ENCODE data around the gene SLC29A1. TPM values are rescaled to one million over a fixed set of nuclear protein-coding genes. Genes with fewer than 3 reads are reported as not detected.

SLC29A1 gene
- total RNA-seq, 1 experiment from 2014 or later = 11.0 TPM

DNA sequence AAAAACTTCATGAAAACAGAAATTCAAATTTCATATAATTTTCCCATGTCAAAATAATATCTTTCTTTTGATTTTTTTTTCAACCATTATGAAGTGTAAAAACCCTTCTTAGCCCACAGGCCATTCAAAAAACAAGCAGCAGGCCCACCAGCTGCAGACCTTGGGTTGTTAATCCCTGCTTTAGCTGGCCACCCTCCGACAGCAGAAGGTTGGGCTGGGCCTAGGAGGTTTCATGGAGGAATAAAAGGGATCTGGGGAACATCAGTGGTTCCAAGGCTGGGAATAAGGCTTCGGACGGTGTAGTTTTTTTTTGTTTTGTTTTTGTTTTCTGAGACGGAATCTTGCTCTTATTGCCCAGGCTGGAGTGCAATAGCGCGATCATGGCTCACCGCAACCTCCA, 19.9 kb downstream of the SLC29A1 start:
- Histone ChIP-seq H3K9me3 (replicated peaks) (no peaks in the 10 kb centered on the region), H3K27me3 (replicated peaks) (no peaks in the 10 kb centered on the region), H3K4me1 (replicated peaks) (peaks cover 8% of the 10 kb centered on the region), H3K4me3 (no peak overlapping the region), H3K27ac (no peak overlapping the region), H3K36me3 (peaks cover 14% of the 10 kb centered on the region)
- DNase-seq (ENCODE audit: low read depth in 1 of 2, low spot score in 2 of 2) = no peak

DNA sequence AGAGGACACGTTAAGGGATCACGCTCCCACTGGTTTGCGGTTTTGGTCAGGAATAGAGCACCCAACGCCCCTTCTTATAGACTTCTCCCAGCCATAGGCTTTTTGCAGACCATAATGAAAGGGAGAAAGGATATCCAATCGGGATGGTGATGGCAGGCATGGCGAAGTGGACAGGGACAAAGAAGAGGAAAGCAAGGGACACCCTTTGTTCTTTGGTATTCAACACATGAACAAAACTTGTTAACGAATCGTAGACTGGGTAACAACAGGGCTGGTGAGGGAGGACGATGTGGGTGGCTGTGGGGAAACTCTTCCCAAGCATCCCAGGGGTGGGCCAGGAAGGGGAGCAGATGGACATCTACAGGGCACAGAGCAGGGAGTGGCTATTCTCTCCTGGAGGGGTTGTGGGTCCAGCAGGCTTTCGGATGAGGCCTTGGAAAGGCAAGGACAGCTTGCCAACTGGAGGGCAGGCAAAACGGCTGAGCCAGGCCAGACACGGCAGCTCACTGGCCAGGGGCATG, 22.1 kb downstream of the SLC29A1 start:
- H3K4me3 ChIP-seq = peak overlapping the region; percentile 71
- H3K9me3 ChIP-seq (replicated peaks) = no peaks in the 10 kb centered on the region
- peaks cover 35% of the 10 kb centered on the region for H3K36me3 ChIP-seq
- DNase-seq (ENCODE audit: low read depth in 1 of 2, low spot score in 2 of 2) = no peak
- no peak overlapping the region for H3K27ac ChIP-seq
- H3K4me1 ChIP-seq (replicated peaks) = peaks cover 24% of the 10 kb centered on the region
- H3K27me3 ChIP-seq (replicated peaks) = no peaks in the 10 kb centered on the region

GRCh38 chr6:44245912-44246662, 22.7 kb downstream of the SLC29A1 start:
- Histone ChIP-seq H3K27me3 (replicated peaks) (no peaks in the 10 kb centered on the region), H3K4me3 (peak overlapping the region; percentile 71), H3K36me3 (peaks cover 41% of the 10 kb centered on the region), H3K27ac (peak overlapping the region; percentile 81), H3K9me3 (replicated peaks) (no peaks in the 10 kb centered on the region), H3K4me1 (replicated peaks) (peaks cover 24% of the 10 kb centered on the region)
- peak; percentile 86 to 87 for DNase-seq (ENCODE audit: low read depth in 1 of 2, low spot score in 2 of 2)

DNA sequence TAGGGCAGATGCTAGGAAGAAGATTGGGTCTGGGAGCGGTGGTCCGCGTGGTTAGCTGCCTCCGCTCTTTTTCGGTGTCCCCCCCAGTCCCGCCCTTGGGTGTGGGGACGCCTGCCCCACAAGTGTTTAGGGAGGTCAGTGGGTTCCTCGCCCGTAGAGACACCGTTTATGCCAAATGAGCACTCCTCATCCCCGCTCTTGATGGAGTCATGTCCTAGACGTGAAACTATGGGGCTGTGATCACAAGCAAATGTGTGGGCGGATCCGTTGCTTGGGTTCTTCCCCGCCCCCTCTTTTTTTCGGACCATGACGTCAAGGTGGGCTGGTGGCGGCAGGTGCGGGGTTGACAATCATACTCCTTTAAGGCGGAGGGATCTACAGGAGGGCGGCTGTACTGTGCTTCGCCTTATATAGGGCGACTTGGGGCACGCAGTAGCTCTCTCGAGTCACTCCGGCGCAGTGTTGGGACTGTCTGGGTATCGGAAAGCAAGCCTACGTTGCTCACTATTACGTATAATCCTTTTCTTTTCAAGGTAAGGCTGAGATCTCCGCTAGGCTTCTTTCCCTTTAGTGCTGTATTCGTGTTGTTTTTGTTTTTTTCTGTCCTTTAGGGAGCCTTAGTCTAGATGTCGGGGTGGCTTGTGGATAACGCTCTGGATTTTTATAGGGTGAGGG, 23.4 kb downstream of the SLC29A1 start, which contains the start of gene HSP90AB1:
Gene HSP90AB1, plus strand, starts transcription at position 439 of the 675 bp plus-strand sequence. CDS start 1,529 bp downstream, outside the sequence.
- Histone ChIP-seq H3K27me3 (replicated peaks) (no peaks in the 10 kb centered on the region), H3K9me3 (replicated peaks) (no peaks in the 10 kb centered on the region), H3K36me3 (peaks cover 49% of the 10 kb centered on the region), H3K27ac (peak within 1 kb of the TSS; percentile 81), H3K4me1 (replicated peaks) (peaks cover 24% of the 10 kb centered on the region), H3K4me3 (peak within 1 kb of the TSS; percentile 71)
- peak; percentile 96 to 98 for DNase-seq (ENCODE audit: low read depth in 1 of 2, low spot score in 2 of 2)

DNA sequence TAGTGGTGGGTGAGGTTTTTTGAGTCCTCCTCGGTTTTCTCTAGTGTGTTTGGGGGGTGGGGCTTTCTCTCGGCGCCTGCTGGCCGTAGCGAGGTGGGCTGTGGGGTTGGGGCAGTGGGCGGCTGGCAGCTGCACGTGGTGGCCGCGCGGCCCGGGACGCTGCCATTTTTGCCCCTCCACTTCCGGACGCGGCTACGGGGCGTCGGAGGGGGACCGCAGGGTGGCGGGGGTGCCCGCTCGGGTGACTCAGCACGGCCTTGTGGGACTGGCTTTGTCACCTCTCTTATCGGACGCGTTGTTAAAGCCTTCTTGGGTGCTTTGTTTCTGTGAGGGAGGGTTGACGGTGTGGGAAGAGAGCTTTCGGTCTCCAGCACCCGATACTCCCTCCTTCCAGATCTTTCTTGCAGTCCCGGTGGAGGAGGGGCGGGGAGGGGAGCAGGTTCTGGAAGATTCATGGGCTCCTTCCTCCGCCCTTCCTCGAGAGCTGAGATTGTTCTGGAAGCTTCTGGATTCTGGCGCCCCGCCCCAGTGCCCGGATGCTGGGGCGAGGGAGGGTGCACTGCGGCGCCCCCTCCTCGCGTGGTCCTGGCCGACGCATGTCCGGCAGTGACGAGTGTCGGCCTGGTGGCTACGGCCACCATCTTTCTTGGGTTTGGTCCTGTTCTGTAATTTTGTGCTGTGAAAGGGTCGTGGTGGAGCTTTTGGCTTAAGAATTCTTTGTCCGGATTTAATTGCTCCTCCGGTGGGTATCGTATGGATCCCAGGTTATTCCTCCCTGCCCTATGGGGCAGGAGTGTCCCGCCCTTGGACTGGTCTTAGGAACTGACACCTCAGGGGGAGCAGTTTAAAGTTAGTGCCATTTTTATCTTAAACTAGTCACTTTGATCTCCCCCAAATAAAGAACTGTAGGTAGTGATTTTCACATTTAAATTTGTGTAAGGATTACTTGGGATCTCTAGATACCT, 24.2 kb downstream of the SLC29A1 start:
- peak; percentile 73 to 78 for DNase-seq (ENCODE audit: low read depth in 1 of 2, low spot score in 2 of 2)
- no peaks in the 10 kb centered on the region for H3K27me3 ChIP-seq (replicated peaks)
- H3K27ac ChIP-seq = peak overlapping the region; percentile 81
- H3K4me1 ChIP-seq (replicated peaks) = peaks cover 24% of the 10 kb centered on the region
- no peaks in the 10 kb centered on the region for H3K9me3 ChIP-seq (replicated peaks)
- H3K36me3 ChIP-seq = peaks cover 57% of the 10 kb centered on the region
- peak overlapping the region; percentile 71 for H3K4me3 ChIP-seq

GRCh38 chr6:44248579-44248978, 25.2 kb downstream of the SLC29A1 start:
- Histone ChIP-seq H3K9me3 (replicated peaks) (no peaks in the 10 kb centered on the region), H3K27ac (peak overlapping the region; percentile 81; the same call in 1 of the 2 replicates), H3K36me3 (peaks cover 66% of the 10 kb centered on the region), H3K4me3 (peak overlapping the region; percentile 71), H3K27me3 (replicated peaks) (no peaks in the 10 kb centered on the region), H3K4me1 (replicated peaks) (peaks cover 24% of the 10 kb centered on the region)
- no peak for DNase-seq (ENCODE audit: low read depth in 1 of 2, low spot score in 2 of 2)

DNA sequence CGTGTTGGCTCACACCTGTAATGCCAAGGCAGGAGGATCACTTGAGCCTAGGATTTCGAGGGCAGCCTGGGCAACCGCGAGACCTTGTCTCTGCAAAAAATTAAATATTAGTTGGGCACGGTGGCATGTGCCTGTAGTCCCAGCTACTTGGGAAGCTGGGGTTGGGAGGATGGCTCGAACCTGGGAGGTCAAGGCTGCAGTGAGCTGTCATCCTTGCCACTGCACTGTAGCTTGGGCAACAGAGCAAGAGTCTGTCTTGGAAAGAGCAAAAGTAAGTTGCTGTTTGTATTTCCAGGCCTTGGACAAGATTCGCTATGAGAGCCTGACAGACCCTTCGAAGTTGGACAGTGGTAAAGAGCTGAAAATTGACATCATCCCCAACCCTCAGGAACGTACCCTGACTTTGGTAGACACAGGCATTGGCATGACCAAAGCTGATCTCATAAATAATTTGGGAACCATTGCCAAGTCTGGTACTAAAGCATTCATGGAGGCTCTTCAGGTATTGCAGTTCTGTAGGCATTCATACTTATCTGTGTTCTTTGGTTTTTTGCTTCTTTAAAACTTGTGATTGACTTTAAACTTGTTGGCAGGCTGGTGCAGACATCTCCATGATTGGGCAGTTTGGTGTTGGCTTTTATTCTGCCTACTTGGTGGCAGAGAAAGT, 25.8 kb downstream of the SLC29A1 start:
- H3K36me3 ChIP-seq = peaks cover 73% of the 10 kb centered on the region
- H3K4me3 ChIP-seq = peak overlapping the region; percentile 71
- no peaks in the 10 kb centered on the region for H3K9me3 ChIP-seq (replicated peaks)

GRCh38 chr6:44250067-44250717, 26.8 kb downstream of the SLC29A1 start:
- Histone ChIP-seq H3K4me3 (no peak overlapping the region), H3K4me1 (replicated peaks) (peaks cover 24% of the 10 kb centered on the region), H3K27me3 (replicated peaks) (no peaks in the 10 kb centered on the region), H3K27ac (no peak overlapping the region), H3K9me3 (replicated peaks) (no peaks in the 10 kb centered on the region), H3K36me3 (peaks cover 82% of the 10 kb centered on the region)
- no peak for DNase-seq (ENCODE audit: low read depth in 1 of 2, low spot score in 2 of 2)

More for the DNA sequence above, 25.8 kb downstream of the SLC29A1 start:
- no peak for DNase-seq (ENCODE audit: low read depth in 1 of 2, low spot score in 2 of 2)
- Histone ChIP-seq H3K4me1 (replicated peaks) (peaks cover 24% of the 10 kb centered on the region), H3K27me3 (replicated peaks) (no peaks in the 10 kb centered on the region), H3K27ac (no peak overlapping the region)

GRCh38 chr6:44250718-44251123, 27.3 kb downstream of the SLC29A1 start:
- DNase-seq (ENCODE audit: low read depth in 1 of 2, low spot score in 2 of 2) = no peak
- Histone ChIP-seq H3K9me3 (replicated peaks) (no peaks in the 10 kb centered on the region), H3K4me3 (no peak overlapping the region), H3K36me3 (peaks cover 88% of the 10 kb centered on the region), H3K27ac (no peak overlapping the region), H3K4me1 (replicated peaks) (peaks cover 22% of the 10 kb centered on the region), H3K27me3 (replicated peaks) (no peaks in the 10 kb centered on the region)

GRCh38 chr6:44251576-44252524, 28.5 kb downstream of the SLC29A1 start:
- no peak overlapping the region for H3K4me3 ChIP-seq
- H3K9me3 ChIP-seq (replicated peaks) = no peaks in the 10 kb centered on the region
- no peak overlapping the region for H3K27ac ChIP-seq
- no peaks in the 10 kb centered on the region for H3K27me3 ChIP-seq (replicated peaks)
- DNase-seq (ENCODE audit: low read depth in 1 of 2, low spot score in 2 of 2) = no peak
- peaks cover 97% of the 10 kb centered on the region for H3K36me3 ChIP-seq
- H3K4me1 ChIP-seq (replicated peaks) = peaks cover 26% of the 10 kb centered on the region

- no peak overlapping the region for H3K4me3 ChIP-seq
- no peaks in the 10 kb centered on the region for H3K9me3 ChIP-seq (replicated peaks)
- no peak overlapping the region for H3K27ac ChIP-seq
- DNase-seq (ENCODE audit: low read depth in 1 of 2, low spot score in 2 of 2) = peak in 1 of 2 experiments; percentile 69
- no peaks in the 10 kb centered on the region for H3K27me3 ChIP-seq (replicated peaks)
- peaks cover 96% of the 10 kb centered on the region for H3K36me3 ChIP-seq
- H3K4me1 ChIP-seq (replicated peaks) = peaks cover 31% of the 10 kb centered on the region
These were observed 30.1 kb downstream of the SLC29A1 start for GRCh38 chr6:44253307-44254101.

Data from SJSA1 (cell line).